Limb (tissue), 2 donors: Measurements from ENCODE around the gene TMEM130.
"Not testable (repeated sequence)": the region's sequence is repeated elsewhere in the genome, so short reads cannot be mapped to it uniquely, and the experiment has no call there.

Source experiments
- DNase-seq, 2 donors: peaks; one replicate each; pipeline ENCODE4 v3.0.0-alpha.2; 2016; ENCODE audit errors: extremely low spot score in 2 of 2

TMEM130 gene

DNA sequence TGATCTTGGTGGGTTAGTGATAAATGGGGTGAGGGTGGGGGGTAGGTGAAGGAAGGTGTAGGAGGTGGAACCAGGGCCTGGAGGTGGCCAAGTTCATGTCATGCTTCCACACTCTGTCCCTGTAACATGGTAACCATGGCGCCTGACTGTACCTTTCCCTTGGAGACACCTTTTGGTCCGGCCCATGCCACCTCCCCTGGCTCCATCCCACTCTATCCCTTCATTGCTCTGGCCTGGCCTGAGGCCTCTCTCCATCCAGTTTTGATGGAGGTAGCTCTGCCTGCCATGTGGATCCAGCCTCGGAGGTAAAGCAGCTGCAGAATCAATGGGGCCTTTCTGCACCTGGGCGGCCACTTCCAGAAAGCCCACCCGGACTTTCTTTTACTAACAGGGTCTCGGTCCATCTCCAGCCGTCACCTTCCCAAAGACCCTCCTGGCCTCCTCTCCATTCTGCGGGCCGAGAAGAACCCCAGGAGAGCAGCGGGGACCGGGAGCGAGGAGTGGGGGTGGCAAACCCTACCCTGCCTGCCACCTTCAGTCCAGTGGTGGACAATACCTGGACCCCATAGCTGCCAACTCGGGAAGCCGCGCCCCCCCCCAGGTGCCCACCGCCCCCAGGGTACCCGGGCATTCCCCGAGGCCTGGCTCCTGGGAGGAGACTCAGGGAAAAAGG is 8.0 kb upstream of the TMEM130 start:
- no peak for DNase-seq

GRCh38 chr7:98877146-98877545 is 7.3 kb upstream of the TMEM130 start:
- DNase-seq: no peak

GRCh38 chr7:98875501-98875900 is 5.7 kb upstream of the TMEM130 start:
- DNase-seq: no peak

DNA sequence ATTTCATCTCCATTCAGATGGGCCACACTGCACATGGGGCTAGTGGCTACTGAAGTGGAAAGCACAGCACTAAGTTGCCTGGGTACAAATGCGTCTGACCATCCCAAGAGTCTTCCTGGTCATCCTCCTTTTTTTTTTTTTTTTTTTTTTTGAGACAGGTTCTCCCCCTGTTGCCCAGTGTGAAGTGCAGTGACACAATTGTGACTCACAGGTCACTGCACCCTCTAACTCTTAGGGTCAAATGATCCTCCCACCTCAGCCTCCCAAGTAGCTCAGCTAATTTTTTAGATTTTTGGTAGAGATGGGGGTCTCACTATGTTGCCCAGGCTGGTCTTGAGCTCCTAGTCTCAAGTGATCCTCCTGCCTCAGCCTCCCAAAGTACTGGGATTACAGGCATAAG is 5.1 kb upstream of the TMEM130 start:
- no peak for DNase-seq

- not testable (repeated sequence) for DNase-seq
Observed at GRCh38 chr7:98873610-98874009, 3.8 kb upstream of the TMEM130 start.

DNA sequence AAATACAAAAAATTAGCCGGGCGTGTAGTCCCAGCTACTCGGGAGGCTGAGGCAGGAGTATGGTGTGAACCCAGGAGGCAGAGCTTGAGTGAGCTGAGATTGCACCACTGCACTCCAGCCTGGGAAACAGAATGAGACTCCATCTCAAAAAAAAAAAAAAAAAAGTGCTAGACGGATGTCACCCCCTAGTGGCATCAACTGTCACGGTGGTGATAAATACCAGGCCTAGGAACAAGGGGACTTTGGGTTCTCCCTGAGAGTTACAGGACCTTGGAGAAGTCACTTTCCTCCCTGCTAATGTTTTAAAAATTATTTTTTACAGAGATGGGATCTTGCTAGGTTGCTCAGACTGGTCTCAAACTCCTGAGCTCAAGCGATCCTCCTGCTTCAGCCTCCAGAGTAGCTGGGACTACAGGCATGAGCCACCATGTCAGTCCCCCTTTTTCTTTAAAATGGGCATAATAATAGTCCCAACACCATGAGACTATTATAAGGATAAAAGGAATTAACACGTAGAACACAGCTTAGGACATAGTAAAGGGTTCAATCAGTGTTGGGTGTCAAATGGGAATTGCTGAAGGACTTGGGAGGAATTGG is 2.6 kb upstream of the TMEM130 start:
- no peak for DNase-seq

- DNase-seq: no peak
Observed at GRCh38 chr7:98870807-98871491, 1.1 kb upstream of the TMEM130 start.

- DNase-seq: peak in 1 of 2 donors; percentile 81
Observed at GRCh38 chr7:98870121-98870651, 372 bp upstream of the TMEM130 start.

DNA sequence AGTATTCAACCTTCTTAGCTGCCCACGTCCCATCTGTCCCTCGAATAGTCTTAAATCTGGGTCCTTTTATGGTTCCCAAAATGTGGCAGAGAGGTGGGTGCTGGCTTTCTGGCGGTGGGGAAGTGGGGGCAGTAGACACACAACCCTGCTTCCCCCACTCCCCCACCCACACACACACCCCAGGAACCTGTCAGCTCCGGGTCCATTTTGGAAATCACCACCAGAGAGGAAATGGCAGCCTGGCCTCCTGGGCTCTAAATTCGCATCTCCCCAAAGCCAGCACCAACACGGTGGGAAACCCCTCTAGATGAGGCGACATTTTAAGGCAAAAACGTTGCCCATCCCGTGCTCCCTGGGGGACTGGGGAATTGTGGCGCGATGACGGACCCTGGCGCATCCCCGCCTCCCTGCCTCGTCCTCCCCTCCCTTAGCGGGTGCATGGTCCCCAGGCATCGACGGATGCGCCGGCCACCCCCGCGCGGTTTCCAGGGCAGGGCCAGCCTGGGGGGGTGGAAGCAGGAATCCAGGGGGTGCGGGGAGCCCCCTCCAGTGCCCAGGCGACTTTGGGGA is 702 bp downstream of the TMEM130 start:
- DNase-seq: peak in 1 of 2 donors; percentile 46

DNA sequence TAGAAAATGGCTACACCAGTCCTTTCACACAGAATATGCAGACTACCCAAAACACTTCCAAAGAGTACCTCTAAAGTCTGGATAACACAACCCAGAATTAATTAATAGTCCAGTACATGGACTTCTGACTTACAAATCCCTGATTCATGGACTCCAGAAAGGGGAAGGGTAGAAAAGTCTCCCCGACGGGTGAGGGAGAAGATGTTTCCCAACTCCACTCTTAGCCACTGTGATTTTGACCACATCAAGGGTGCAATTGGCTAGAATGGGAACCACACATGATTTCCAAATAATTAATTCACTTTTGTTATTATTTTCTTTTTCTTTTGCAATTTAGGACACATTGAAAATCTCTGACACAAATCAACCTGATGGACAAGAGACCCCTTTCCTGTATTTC is 1.4 kb downstream of the TMEM130 start:
- DNase-seq: no peak

DNA sequence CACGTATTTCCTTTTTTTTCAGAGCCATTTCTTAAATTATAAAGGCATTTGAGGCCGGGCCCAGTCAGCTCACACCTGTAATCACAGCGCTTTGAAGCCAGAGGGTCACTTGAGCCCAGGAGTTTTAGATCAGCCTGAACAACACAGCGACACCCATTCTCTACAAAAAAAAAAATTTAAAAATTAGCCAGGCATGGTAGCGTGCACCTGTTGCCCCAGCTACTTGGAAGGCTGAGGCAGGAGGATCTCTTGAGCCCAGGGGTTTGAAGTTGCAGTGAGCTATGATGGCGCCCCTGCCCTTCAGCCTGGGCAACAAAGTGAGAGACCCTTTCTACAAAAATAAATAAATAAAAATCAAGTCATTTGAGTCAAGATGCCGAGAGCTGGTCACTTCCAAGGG is 3.0 kb downstream of the TMEM130 start:
- no peak for DNase-seq

GRCh38 chr7:98866351-98866750 is 3.5 kb downstream of the TMEM130 start:
- DNase-seq: no peak

DNA sequence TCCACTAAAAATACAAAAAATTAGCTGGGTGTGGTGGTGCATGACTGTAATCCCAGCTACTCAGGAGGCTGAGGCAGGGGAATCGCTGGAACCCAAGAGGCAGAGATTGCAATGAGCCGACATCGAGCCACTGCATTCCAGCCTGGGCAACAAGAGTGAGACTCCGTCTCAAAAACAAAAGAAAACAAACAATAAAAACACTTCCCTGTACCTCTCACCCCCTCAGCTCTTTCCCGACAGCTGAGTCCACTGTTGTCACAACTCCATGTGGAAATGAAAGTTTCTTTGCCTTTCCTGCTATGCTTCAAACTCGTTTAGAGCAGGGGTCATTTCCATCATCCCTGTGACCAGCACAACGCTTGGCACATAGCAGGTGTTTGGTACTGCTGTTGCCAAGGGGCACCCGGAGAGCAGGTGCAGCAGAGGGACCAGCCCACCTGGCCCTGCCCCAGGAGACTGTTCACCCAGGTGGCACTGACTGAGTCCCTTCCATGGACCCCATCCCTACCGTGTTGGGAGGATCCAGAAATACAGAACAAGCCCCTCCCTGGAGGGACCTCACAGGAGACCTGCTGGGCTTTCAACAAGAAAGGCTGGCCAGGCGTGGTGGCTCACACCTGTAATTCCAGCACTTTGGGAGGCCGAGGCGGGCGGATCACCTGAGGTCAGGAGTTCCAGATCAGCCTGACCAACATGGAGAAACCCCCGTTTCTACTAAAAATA is 4.9 kb downstream of the TMEM130 start:
- DNase-seq: no peak

GRCh38 chr7:98863601-98864000 is 6.2 kb downstream of the TMEM130 start:
- no peak for DNase-seq

DNA sequence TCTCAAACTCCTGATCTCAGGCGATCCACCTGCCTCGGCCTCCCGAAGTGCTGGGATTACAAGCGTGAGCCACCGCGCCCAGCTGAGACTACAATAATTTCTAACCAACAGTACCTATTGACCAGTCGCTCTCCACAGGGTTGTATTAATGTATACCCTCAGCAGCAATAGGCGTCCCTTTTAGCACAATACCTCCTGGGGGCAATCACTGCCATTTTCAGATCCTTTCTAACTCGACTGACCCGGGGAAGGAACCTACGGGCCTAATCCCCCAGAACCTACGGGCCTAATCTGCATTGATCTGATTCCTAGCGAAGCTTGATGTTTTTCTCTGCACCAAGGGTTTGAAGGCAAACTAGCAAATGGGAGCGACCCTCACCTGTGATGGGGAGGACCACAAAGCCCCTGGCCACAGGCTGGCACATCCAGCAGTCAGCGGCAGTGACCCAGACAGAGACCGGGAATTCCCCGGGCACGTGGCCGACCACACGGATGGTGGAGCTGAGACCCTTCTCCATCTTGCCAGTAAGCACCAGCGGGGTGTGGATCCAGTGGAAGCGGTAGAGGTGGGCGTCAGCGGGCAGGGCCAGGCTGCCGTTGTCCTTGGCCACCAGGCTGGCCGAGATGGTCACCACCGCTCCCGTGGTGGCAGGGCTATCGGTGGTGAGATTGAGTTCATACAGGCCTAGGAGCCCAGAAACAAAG is 6.9 kb downstream of the TMEM130 start:
- no peak for DNase-seq

DNA sequence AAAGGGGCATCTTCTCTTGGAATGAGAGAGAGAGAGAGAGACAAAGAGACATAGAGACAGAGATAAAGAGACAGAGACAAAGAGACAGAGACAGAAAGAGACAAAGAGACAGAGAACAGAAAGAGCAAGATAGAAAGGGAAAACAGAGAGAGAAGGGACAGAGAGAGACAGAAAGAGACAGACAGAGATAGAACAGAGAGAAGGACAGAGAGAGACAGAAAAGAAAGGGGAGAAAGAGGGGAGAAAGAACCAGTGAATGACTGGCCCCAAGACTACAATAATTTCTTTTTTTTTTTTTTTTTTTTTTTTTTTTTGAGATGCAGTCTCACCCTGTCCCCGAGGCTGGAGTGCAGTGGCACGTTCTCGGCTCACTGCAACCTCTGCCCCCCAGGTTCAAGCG is 7.6 kb downstream of the TMEM130 start:
- no peak for DNase-seq

DNA sequence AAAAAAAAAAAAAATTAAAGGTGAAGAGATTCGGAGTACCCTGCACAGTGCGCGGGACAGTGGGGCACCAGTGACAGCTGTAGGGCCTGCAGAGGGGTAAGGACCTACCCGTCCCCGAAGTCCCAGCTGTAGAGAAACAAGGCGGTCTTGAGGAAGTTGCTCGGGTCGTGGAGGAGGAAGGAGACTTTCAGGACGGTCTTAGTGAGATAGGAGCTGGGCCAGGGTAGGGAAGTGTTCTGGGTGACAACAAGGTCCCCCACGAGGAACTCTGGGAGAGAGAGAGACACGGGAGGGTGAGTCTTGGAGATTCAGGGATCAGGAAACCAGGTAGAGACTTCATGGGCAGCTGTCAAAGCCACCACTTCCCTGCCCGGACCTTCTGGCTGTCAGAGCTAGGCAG is 9.7 kb downstream of the TMEM130 start:
- no peak for DNase-seq

DNA sequence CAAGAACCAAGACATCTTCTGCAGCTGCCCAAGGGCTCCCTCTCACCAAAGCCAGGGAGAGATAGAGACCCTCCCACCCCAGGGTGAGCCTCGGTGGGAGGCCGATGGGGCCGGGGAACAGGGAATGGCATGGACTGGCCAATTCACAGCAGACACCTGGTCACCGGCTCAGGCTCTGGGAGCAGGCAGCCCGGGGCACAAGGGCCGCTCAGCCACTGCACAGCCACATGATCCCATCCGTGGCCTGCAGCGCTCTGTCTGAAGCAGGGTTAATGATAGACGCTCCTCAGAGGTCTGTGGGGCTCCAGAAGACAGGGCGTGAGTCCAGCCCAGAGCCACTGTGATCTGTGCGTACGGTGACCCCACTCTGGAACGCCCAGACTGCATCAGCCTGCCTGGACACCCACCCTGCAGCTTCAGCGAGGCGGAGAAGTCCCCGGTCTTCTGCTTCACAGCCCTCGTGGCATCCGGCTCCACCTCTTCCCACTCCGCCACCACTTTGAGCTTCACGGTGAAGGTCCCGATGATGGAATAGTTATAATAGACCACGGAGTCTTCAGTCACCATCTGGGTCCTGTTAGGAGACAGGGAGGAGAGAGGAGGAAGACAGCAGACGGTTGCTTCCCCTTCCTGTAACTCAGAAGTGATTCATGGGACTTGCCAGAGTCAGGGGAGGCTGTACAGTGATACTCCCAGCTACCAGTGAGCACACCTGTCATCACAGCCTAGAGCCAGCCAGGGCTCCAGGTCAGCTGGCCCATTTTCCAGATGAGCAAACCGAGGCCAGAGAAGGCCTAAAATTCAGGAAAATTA is 14.0 kb downstream of the TMEM130 start:
- no peak for DNase-seq

GRCh38 chr7:98852826-98853225 is 17.0 kb downstream of the TMEM130 start:
- DNase-seq: no peak

DNA sequence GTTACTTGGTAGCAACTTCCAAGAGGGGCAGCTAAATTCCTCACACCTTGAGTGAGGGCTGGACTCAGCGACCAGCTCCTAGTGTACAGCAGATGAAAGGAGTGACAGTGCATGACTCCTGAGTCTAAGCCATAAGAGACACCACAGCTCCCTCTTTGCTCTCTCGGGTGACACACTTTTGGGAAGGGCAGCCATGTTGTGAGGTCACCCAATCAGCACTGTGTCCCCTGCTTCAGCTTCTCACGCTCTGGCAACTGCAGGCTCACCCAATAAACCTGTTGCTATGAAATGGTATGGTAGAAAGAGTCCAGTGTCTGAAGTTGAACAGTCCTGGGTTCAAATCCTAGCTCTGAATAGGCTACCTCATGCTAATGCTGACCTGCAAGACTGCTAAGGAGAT is 20.9 kb downstream of the TMEM130 start:
- no peak for DNase-seq
